Astrocyte of the spinal cord (primary cell): Measurements from ENCODE around the gene SH3YL1.

Source experiments
- DNase-seq: peaks from one replicate; pipeline ENCODE4 v3.0.0; 2011; ENCODE audit warnings: low read depth, low spot score
- H3K4me3 ChIP-seq: 2 replicates; pipeline ENCODE4 v1.5.1; 2011; ENCODE audit warnings: low read depth, mild to moderate bottlenecking, low read length, moderate library complexity
- in situ Hi-C: cut with HindIII; loops from 2 replicates; pipeline ENCODE4 v1.10.0; 2017; ENCODE audit warnings: low sequenced_read_pairs
- TF ChIP-seq, protein P1 (sequence below): IDR thresholded peaks from 2 replicates; pipeline ENCODE4 v1.5.1; 2012; ENCODE audit warnings: low read depth, mild to moderate bottlenecking, low read length, inconsistent platforms

Gene SH3YL1

GRCh38 chr2:286774-287392 is 23.1 kb upstream of the SH3YL1 start:
- in situ Hi-C loops: no loop called here
- DNase-seq: no peak
- no peak overlapping the region for H3K4me3 ChIP-seq
- TF ChIP-seq, protein P1, sequence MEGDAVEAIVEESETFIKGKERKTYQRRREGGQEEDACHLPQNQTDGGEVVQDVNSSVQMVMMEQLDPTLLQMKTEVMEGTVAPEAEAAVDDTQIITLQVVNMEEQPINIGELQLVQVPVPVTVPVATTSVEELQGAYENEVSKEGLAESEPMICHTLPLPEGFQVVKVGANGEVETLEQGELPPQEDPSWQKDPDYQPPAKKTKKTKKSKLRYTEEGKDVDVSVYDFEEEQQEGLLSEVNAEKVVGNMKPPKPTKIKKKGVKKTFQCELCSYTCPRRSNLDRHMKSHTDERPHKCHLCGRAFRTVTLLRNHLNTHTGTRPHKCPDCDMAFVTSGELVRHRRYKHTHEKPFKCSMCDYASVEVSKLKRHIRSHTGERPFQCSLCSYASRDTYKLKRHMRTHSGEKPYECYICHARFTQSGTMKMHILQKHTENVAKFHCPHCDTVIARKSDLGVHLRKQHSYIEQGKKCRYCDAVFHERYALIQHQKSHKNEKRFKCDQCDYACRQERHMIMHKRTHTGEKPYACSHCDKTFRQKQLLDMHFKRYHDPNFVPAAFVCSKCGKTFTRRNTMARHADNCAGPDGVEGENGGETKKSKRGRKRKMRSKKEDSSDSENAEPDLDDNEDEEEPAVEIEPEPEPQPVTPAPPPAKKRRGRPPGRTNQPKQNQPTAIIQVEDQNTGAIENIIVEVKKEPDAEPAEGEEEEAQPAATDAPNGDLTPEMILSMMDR: no peak

- H3K4me3 ChIP-seq: no peak overlapping the region
- TF ChIP-seq, protein P1: no peak
- in situ Hi-C loops: no loop called here
- no peak for DNase-seq
Measured at GRCh38 chr2:286035-286434, 22.2 kb upstream of the SH3YL1 start.

GRCh38 chr2:285531-285930 is 21.7 kb upstream of the SH3YL1 start:
- TF ChIP-seq, protein P1: no peak
- no peak overlapping the region for H3K4me3 ChIP-seq
- DNase-seq: peak; percentile 66
- in situ Hi-C loops: no loop called here

DNA sequence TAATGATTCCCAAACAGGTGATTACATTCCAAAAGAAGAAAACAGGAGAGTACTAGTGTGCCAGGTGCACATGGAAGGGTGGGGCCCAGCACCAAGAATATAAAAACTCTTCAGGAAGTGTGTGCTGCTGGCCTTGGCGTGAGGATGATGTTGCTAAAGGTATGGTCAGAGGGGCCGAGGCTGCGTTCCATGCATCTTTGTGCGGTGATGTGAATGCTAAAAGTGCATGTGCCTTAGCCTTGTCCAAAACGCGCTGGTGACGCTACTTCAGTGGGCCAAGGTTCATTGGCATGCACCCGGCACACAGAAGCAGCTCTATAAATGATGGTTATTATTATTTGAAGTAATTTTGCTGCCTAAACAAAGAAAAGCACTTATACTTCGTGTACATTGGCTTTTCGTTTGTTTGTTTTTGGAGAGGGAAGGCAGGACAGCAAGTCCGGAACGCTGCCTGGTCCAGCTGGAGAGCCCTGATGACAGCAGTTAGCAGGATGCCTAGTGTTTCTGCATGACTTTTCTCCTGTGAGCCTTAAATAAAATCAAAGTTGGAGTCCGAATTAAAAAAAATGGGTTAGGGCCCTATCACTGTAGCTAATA is 21.2 kb upstream of the SH3YL1 start:
- in situ Hi-C loops: no loop called here
- no peak overlapping the region for H3K4me3 ChIP-seq
- TF ChIP-seq, protein P1: no peak
- DNase-seq: no peak

DNA sequence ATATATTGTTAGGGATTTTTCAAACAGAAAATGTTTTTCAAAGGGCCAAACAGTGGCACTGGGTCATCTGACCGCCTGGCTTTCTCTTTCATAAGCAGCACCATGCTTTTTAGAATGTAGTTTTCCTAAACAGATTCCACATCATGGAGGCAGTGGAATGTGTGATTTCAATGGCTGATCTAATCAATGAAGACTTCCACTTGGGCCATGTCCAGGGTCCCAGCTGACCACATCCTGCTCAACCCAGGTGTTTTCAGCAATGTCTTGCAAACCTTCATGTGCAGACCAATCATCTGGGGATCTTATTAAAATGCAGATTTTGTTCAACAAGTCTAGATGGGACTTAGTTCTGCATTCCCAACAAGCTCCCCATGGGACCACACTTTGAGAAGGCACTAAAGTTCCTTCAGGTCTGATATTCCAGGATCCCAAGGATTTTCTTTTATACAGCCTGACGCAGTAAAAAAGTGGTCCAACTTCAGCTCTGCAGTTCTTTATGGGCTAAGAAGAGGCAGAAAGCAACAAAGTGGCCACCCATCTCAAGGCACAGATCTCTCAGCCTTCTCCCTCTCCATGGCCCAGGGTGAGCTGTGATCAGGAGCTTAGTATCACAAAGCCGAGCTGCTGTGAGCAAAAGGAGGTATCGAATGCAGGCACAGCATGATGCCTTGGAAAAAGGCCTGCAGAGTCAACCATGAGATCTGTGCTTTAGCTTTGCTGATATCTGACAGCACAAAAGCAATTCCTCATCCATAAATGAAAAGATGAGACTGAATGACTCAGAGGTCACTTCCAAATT is 20.4 kb upstream of the SH3YL1 start:
- TF ChIP-seq, protein P1: no peak

DNA sequence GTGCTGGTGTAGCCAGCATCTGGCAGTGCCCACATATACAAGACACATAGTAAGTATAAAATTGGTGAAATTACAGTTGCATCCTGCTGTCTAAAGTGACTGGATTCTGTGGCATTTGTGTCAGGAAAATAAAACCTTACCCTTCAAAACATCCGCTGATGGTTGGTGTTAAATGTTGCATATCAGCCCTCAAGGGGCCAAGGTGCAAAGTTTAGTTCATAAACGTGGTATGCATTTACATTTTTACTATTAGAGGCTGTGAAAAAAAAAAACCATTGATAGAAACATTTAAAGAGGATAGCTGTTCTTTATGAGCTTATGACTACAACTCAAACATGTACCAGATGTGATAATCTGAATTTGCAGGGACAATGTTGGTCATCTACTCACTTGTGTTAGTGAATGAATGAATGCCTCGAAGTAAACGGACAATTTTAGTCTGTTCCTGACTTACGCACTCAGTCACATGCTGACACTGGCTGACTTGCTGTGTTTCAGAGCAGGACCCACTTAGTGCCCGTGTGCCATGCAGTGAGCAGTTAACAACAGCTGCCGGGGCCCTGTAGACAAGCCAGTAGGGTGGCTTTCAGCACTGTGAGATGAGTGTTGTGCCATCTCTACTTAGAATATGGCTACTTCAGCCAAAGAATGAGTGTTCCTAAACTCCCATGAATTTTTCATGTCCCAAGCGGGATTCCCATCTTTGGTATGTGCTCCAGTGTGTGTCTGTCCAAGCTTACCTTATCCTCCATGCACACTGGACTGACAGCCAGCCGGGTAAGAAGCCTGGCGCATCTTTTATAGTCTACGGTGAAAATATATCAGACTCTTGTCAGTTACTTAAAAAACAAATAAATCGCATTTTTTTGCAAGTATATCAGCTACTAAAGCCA is 18.8 kb upstream of the SH3YL1 start:
- H3K4me3 ChIP-seq: no peak overlapping the region
- no peak for DNase-seq
- in situ Hi-C loops: no loop called here
- TF ChIP-seq, protein P1: no peak

More for the DNA sequence above, 20.4 kb upstream of the SH3YL1 start:
- H3K4me3 ChIP-seq: no peak overlapping the region
- DNase-seq: no peak
- in situ Hi-C loops: no loop called here
